GM18519 (cell line): ENCODE results near the gene LIME1.

ENCODE experiments used
- ATAC-seq: cut with Tn5 transposase; IDR thresholded peaks from one replicate; pipeline ENCODE4 v1.9.1; 2021; ENCODE audit warnings: mild to moderate bottlenecking, moderate library complexity; ENCODE audit not compliant: unreplicated experiment, low FRiP score

The LIME1 gene

DNA sequence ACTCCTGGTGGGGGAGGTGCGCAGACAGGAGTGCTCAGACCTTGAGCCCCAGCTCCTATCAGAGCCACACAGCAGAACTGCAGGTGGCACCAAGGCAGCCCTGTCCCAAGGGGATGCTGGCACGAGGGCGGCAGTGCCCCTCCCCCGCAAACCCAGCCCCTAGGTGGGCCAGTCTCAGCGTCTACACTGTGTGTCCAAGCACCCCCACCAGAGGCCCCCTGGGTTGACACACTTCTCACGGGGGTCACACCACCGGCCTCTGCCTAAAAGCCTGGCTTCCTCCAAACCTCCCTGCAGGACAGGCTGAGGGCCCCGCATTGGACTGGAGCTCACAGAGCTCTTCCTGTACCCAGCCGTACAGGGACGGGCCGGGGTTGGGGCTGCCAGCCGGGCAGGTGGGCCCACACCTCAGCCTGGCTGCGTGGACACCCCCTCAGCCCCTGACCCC lies 11.2 kb downstream of the LIME1 start:
- ATAC-seq, result no peak

GRCh38 chr20:63748070-63748933 lies 11.8 kb downstream of the LIME1 start:
- ATAC-seq, result no peak

DNA sequence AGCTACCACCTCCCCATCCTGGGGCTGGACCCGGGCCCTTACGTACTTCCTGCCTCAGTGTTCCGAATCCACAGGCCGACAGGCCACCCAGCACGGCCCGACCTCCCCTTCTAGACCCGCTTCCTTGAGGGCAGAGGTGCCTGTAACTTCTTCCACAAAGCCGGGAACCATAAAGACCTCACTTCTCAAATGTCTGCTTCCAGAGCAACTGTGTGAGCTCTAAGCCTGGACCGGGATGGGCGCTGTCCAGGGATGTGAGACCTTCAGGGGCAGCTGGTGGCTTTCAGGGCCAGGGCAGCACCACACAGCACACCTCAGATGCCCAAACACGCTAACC lies 12.4 kb downstream of the LIME1 start:
- ATAC-seq, result no peak

DNA sequence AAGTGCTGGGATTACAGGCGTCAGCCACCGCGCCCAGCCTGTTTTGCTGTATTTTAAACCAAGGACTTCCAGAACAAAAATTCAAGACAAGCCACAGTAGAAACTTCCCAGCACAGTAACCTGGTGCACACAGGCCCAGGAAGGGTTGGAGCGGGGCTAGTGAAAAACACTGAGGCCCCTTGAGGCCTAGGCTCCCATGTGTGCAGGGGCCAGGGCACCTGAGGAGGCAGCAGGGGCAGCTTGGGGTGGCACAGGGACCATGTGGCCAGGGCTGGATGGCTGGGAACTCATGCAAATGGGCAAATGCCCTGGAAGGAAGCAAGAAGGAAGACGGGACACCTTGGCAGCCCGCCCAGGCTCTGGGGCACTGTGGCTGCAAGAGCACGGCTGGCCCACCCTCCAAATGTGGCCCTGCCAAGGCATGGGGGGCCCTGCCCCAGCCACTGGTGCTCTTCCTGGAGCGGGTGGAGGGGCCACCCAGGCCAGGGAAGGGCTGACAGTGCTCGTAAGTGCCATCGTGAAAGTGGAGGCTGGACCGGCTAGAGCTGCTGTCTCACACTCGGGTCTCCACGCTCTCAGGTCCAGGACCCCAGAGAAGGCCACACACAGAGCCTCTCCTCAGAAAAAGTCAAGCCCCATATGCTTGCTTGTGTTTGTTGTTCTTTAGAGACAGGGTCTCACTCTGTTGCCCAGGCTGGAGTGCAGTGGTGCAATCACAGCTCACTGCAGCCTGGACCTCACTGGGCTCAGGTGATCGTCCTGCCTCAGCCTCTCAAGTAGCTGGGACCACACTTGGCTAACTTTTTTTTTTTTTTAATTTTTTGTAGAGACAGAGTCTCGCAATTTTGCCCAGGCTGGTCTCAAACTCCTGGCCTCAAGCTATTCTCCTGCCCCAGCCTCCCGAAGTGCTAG lies 13.4 kb downstream of the LIME1 start:
- ATAC-seq, result no peak

DNA sequence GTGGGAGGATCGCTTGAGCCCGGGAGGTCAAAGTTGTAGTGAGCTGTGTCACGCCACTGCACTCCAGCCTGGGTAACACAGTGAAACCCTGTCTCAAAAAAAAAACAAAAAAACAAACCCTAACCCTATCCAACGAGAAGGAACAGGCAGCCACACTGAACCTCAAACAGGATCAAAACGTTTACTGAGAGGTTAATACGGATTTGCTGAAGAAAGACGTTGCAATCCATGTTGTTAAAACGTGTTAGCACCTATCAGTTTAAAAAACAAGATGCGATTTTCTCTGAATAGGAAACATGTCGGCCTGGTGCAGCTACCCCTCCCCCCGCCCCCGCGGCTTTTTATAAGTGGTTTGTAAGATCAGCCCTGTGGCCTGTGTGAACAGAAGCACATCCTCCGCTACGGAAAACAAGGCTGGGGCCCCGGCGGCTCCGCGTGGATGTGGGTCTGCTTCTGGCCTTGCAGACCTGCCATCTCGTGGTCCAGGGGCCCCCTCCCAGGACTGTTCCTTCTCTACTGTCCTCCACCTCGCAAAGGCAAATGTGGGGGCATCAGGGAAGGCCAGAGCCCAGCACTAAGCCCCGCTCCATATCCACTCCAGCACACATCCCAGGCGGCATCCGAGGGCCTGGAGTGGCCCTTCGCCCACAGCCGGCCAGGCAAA lies 14.5 kb downstream of the LIME1 start:
- ATAC-seq, result no peak

- no peak for ATAC-seq
Observed at GRCh38 chr20:63751471-63752271, 15.2 kb downstream of the LIME1 start.

DNA sequence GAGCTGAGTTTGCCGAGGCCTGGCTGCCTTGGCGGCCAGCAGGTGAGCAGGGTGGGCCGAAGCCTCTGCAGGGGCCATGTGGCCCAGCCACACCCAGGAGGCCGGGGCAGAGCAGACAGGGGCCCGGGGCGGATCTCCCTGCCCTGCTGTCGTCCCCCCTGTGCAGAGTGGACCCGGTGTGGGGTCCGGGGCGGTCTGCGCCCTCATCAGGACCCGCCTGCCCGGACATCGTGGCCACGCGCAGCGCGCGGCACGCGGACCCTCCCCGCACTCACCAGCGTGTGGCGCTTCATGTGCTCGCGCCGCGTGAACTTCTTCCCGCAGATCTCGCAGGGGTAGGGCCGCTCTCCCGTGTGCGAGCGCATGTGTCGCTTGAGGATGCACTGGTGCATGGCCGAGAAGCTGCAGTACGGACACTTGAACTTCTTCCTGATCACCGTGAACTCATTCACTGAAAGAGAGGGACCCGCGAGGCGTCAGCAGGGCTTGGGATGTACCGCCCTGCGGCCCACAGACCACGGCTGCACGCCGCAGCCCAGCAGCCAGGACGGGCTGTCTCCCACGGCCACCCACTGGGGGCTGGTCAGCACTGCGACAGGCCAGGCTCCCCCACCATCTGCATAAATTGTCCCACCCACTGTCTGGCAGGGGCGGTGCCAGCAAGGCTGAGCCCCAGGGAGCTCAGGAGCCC lies 16.1 kb downstream of the LIME1 start:
- no peak for ATAC-seq

DNA sequence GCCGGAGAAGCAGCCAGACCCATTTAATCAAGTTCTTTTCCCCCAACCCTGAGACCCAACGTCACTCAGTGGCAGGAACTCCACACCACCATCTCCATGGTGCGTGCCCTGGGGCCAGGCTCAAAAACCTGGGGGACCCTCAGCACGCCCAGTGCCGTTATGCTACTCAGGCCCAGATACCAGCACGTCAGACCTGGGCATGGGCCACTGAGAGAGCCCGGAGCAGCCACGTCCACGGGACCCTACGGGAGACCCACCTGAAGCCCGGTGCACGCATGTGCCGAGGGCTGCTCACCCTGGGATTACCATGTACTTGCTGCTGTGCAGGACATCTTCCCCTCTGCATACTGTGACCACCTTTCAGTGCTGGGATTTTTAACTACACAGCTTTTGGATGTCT lies 16.9 kb downstream of the LIME1 start:
- no peak for ATAC-seq

DNA sequence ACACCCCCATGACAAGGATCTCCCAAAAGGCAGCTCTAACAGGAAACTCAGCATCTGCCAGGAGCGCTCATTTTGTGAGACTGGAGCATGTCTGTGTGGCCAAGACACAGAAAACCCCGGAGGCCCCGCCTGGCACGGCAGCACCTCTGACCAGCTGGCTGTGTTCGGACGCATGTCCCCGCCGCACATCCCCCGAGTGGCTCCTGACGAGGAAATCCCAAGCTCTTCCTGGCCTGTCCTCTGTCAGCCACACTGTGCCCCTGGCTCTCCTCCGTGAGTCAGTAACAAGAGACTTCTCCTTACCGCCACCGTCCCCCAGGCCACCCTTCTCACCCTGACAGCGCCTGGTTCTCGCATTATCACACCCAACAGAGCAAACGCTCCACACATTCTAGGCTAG lies 17.5 kb downstream of the LIME1 start:
- ATAC-seq, result no peak

DNA sequence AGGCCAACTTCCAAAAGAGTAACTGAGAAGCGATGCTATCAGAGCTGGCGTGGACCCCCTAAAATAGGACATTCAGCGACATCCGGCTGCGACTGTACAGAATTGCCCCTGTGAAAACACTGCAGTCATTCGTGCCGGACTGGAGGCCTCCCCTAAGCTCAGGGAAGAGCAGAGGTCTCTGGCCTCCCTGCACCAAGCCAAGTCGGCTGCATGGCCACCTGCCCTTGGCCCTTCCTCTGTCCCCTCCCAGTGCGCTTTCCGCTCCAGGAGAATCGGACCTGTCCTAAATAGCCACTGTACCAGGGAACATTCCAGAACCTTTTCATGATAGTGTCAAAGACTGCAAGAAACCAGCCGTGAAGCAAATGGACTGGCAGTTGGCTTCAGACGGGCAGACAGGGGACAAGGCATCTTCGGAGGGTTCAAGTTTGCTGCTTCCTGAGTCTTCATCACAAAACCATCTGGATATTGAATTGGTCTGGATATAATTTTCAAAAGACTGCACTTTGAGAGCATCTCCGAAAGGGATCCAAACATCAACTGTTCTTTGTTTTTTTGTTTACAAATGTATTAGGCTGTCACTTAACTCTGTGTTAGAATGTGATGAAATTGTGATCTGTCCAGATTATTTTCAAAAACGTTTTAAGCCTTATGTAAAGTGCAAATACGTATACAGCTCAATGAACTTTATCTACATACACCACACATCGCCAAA lies 19.6 kb downstream of the LIME1 start:
- no peak for ATAC-seq

DNA sequence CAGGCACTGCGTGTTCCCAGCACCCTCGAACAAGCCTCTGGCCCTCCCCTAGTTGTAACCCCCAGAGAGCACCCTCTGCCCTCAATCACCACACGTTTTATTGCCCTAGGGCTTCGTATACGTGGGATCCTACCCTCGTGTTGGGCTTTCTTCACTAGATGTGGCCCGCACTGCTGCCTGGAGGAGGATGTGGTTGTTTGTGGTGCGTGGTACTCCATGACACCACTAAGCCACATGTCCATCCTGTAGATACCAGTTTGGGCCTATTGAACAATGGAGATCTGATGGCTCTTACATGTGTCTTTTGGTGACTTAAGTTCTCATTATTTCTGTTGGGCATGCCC lies 20.2 kb downstream of the LIME1 start:
- no peak for ATAC-seq

DNA sequence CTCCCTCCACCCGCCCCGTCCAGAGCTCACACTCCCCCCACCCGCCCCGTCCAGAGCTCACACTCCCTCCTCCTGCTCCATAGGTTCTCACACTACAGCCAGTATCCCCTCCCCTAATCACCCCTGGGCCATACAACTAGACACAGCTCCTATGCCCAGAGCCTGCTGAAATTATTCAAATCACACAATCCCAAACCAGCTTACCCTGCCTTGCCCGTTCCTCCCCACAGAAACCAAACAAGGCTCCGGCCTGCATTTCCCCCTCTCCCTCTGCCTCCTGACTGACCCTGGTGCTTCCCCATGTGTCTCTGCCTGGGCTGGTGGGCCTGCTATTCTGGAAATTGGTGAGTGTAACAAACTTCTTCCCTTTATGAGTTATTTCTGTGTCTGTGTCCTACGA lies 21.7 kb downstream of the LIME1 start:
- ATAC-seq, result no peak

DNA sequence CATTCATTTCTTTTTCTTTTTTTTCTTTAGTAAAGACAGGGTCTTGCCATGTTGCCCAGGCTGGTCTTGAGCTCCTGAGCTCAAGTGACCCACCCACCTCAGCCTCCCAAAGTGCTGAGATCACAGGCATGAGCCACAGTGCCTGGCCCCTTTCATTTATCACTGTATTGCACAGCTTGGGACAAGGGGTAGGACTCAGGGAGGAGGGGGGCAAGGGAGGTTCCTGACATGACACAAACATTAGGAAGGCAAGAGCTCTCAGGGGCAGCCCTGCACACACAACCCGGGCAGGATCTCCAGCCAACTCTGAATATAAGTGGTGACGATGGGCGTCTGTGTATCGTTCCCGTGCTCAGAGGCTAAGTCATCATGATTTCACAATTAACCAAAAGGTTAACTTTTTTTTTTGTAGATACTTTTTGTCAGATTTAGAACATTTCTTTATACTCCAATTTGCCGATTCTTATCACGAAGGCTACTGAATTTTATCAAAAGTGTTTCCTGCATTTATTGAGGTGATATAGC lies 23.0 kb downstream of the LIME1 start:
- ATAC-seq, result no peak

DNA sequence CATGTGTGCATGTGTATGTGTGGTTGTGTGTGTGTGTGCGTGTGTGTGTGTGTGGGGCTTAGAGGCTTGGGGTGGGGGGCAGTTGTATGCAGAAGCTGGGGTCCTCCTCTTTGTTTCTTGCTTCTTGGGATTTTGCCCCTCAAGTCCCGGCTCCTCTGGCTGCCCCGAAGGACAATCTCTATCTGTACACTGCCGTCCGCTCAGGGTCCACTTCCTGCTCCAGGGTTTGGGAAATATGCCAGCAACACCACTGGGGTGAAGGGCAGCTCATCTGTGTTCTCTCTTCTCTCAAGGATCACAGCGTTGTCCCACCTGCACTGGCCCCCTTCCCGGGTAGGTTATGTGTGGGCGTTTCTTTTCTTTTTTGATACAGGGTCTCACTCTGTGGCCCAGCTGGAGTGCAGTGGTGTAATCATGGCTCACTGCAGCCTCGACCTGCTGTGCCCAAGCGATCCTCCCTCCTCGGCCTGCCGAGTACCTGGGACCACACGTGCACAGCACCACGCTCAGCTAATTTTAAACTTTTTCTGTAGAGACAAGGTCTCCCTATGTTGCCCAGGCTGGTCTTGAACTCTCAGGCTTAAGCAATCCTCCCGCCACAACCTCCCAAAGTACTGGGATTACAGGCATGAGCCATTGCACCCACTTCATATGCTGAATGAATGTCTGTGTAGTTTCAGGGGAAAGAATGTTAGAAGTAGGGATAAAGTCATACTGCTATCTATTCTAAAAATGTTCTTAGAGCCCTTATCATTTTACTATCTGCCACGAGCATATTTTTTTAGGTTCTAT lies 28.8 kb downstream of the LIME1 start:
- no peak for ATAC-seq

DNA sequence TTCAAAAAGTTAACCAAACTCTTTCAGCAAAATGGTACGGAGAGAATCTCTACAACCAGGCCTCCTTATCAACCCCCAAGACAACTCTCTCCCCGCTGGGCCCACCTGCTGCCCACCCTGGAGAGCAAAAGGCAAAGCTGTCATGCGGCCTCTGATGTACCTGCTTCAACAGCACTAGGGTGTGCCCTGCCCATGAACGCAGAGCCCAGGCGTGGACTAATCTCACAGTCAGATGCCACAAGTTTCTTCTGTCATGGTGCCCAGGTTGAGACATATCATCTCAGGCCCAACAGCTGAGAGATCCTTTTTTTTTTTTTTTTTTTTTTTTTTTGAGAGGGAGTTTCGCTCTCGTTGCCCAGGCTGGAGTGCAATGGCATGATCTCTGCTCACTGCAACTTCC lies 29.4 kb downstream of the LIME1 start:
- ATAC-seq, result no peak

- ATAC-seq, result no peak
Observed at GRCh38 chr20:63766695-63767426, 30.4 kb downstream of the LIME1 start.

DNA sequence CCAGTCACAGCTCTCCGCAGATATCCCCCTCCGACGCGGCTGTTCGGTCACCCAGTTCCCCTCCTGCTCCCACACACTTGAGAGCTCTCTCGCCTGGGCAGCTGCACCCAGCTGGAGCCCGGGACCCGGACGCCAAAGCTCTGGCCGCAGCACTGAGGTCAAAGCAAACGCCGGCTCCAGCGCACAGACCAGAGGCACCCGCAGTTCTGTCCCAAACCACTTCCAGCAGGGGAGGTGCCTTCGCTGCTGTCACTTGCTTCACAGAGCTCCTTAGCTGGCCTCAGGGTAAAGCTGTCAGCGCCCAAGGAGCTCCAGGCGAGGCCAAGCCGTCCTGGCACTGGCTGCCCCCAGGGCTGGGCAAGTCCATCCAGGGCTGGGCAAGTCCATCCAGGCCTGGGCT lies 31.0 kb downstream of the LIME1 start:
- no peak for ATAC-seq

DNA sequence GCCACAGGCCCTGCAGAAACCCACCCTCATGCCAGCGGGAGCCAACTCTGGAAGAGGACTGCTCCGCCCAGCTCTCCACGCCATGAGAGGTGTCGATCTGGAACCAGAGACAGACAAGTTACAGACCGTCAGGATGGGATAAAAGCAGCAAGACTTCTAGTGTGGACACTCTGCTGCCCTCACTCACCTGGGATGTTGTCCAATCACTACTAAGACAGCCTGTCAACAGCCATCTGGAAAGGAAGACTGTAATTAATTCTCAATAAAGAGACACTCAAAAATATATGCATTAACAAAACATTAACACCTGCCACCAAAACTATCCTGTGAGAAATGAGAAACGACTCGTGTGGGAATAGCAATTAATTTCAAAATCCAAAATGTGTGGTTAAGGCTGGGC lies 31.4 kb downstream of the LIME1 start:
- ATAC-seq, result no peak
